Endothelial cell of umbilical vein (primary cell): ENCODE measurements around the gene CCDC40.

Experiments
- EZH2 ChIP-seq: IDR thresholded peaks from 2 replicates; pipeline ENCODE4 v1.6.1; 2012; ENCODE audit warnings: borderline replicate concordance, low read depth, mild to moderate bottlenecking, moderate library complexity, low read length, inconsistent platforms; ENCODE audit not compliant: severe bottlenecking
- GATA2 ChIP-seq: IDR thresholded peaks from 2 replicates; pipeline ENCODE4 v1.7.0; 2011; ENCODE audit warnings: low read depth, mild to moderate bottlenecking, moderate library complexity, mixed read lengths, low read length; ENCODE audit not compliant: insufficient read length, insufficient read depth
- MYC ChIP-seq: IDR thresholded peaks from one replicate; pipeline ENCODE4 v1.6.1; 2011; ENCODE audit warnings: mild to moderate bottlenecking, low read depth, low read length
- POLR2A ChIP-seq: IDR thresholded peaks from 2 replicates; pipeline ENCODE4 v1.6.1; 2012; ENCODE audit warnings: low read depth, mild to moderate bottlenecking, control low read depth, low read length
- POLR2AphosphoS5 ChIP-seq: IDR thresholded peaks from 2 replicates; pipeline ENCODE4 v1.6.1; 2012; ENCODE audit warnings: low read depth, mild to moderate bottlenecking, control low read depth, low read length, moderate library complexity; ENCODE audit not compliant: insufficient read depth
- TF ChIP-seq, protein P1 (sequence below), 2 donors: IDR thresholded peaks; 1 replicate in 1 of 2; 2 replicates in 1 of 2; pipeline ENCODE4 v1.5.1; 2011; ENCODE audit warnings: low read length in 2 of 2, mild to moderate bottlenecking in 2 of 2, moderate library complexity in 2 of 2, control low read depth in 1 of 2, inconsistent platforms in 1 of 2, low read depth in 1 of 2; ENCODE audit not compliant: insufficient read depth in 1 of 2; ENCODE audit errors: extremely low read depth in 1 of 2
- TF ChIP-seq, protein P2 (sequence below): IDR thresholded peaks from 2 replicates; pipeline ENCODE4 v1.6.1; 2011; ENCODE audit not compliant: insufficient read depth, insufficient read length

DNA sequence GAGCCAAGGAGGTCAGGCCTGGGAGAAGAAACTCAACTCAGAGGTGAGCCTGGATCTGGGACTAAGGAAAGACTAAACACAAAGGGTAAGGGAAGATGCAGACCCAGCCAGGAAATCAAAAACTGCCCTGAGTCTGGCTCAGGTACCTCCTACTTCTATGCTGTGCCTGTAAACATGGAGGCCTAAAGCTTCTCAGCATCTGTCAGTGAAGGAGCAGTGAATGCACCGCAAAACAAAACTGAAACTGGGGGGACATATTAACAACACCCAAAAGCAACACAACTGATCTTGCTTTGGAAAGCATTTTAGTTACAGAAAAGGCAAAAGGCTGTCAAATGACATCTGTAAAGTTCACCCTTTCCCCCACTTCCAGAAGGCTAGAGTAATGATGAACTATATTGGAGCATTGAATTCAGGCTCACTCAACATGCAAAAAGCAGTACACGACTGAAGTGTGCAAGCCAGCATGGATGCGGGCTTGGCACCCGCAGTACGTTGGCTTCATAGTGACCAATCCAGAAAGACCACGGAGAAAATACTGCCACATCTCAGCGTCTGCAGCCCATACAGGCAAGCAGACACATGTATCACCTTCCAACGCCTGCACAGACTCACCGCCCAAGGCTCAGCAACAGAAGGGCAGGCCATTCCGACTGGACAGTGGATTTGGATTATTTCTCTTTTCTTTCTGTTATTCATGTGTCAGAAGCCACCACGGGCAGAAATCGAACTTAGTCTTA is 4.6 kb upstream of the CCDC40 start:
- TF ChIP-seq, protein P1, sequence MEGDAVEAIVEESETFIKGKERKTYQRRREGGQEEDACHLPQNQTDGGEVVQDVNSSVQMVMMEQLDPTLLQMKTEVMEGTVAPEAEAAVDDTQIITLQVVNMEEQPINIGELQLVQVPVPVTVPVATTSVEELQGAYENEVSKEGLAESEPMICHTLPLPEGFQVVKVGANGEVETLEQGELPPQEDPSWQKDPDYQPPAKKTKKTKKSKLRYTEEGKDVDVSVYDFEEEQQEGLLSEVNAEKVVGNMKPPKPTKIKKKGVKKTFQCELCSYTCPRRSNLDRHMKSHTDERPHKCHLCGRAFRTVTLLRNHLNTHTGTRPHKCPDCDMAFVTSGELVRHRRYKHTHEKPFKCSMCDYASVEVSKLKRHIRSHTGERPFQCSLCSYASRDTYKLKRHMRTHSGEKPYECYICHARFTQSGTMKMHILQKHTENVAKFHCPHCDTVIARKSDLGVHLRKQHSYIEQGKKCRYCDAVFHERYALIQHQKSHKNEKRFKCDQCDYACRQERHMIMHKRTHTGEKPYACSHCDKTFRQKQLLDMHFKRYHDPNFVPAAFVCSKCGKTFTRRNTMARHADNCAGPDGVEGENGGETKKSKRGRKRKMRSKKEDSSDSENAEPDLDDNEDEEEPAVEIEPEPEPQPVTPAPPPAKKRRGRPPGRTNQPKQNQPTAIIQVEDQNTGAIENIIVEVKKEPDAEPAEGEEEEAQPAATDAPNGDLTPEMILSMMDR (IDR thresholded peaks at IDR 0.05; ENCODE audit: extremely low read depth in 1 of 2, insufficient read depth in 1 of 2, low read depth in 1 of 2, low read length in 2 of 2): no peak
- TF ChIP-seq POLR2A (no peak), EZH2 (no peak), POLR2AphosphoS5 (no peak), MYC (no peak), GATA2 (no peak)
- TF ChIP-seq, protein P2, sequence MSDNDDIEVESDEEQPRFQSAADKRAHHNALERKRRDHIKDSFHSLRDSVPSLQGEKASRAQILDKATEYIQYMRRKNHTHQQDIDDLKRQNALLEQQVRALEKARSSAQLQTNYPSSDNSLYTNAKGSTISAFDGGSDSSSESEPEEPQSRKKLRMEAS: no peak
